Retinal pigment epithelial cell (primary cell): Measurements from ENCODE around the gene ZKSCAN2.

Source experiments
- DNase-seq: peaks from one replicate; pipeline ENCODE4 v3.0.0-alpha.2; 2010; ENCODE audit warnings: low read depth
- H3K4me3 ChIP-seq: 2 replicates; pipeline ENCODE4 v1.5.1; 2011; ENCODE audit warnings: mild to moderate bottlenecking, low read length, control low read depth, moderate library complexity
- CTCF ChIP-seq: conservative IDR thresholded peaks from 2 replicates; pipeline ENCODE4 v1.5.1; 2011; ENCODE audit warnings: low read depth, low read length, control low read depth, inconsistent platforms

ZKSCAN2 gene

GRCh38 chr16:25258861-25259179, 1.2 kb upstream of the ZKSCAN2 start:
- no peak for TF ChIP-seq CTCF
- DNase-seq = no peak
- peak overlapping the region; percentile 65 for H3K4me3 ChIP-seq

- peak; percentile 71 for DNase-seq
- H3K4me3 ChIP-seq = peak overlapping the region; percentile 65
- no peak for TF ChIP-seq CTCF
Observed at GRCh38 chr16:25257956-25258860, 563 bp upstream of the ZKSCAN2 start.

- TF ChIP-seq CTCF = peak; percentile 10
- H3K4me3 ChIP-seq = peak overlapping the region; percentile 65
- DNase-seq = no peak
Observed at GRCh38 chr16:25256695-25257469, 763 bp downstream of the ZKSCAN2 start.

GRCh38 chr16:25253322-25253721, 4.3 kb downstream of the ZKSCAN2 start:
- H3K4me3 ChIP-seq = no peak overlapping the region
- DNase-seq = no peak
- TF ChIP-seq CTCF = no peak

- no peak for TF ChIP-seq CTCF
- H3K4me3 ChIP-seq = no peak overlapping the region
- no peak for DNase-seq
Observed at GRCh38 chr16:25250467-25250866, 7.2 kb downstream of the ZKSCAN2 start.

- DNase-seq = no peak
- no peak for TF ChIP-seq CTCF
- no peak overlapping the region for H3K4me3 ChIP-seq
Observed at GRCh38 chr16:25235991-25236390, 21.7 kb downstream of the ZKSCAN2 start.

GRCh38 chr16:25228372-25228771, 29.3 kb downstream of the ZKSCAN2 start:
- H3K4me3 ChIP-seq = no peak overlapping the region
- TF ChIP-seq CTCF = no peak
- DNase-seq = no peak
